ENCODE measurements around the gene ATP9A. TPM values are rescaled to one million over a fixed set of nuclear protein-coding genes. Genes with fewer than 3 reads are reported as not detected.

Gene ATP9A
- total RNA-seq, 1 experiment from 2014 or later: 12.1 TPM

GRCh38 chr20:51613580-51613979, 154.6 kb downstream of the ATP9A start:
- H2BK20ac ChIP-seq (ENCODE audit: low read depth, low read length, poor library complexity, severe bottlenecking): no peak overlapping the region
- no peak overlapping the region for H3K56ac ChIP-seq (ENCODE audit: insufficient read length, low read depth, low read length)
- H2BK120ac ChIP-seq (ENCODE audit: low read depth, low read length, poor library complexity, severe bottlenecking): no peak overlapping the region
- H2BK12ac ChIP-seq (ENCODE audit: insufficient read length, low read depth, low read length): no peak overlapping the region
- no peak overlapping the region for H3K23ac ChIP-seq (ENCODE audit: insufficient read length, low read depth, low read length)
- H3K4me1 ChIP-seq (ENCODE audit: insufficient read depth, low read length): no peaks in the 10 kb centered on the region
- WGBS (ENCODE audit: extremely low coverage, insufficient read length, low lambda C conversion rate): no CpG with 5 or more reads among the region's 6 CpGs
- no peaks in the 10 kb centered on the region for H3K9me3 Mint-ChIP-seq
- H3K27ac ChIP-seq (ENCODE audit: insufficient read length, low read depth, low read length): no peak overlapping the region
- no peak overlapping the region for H4K91ac ChIP-seq (ENCODE audit: insufficient read length, low read depth, low read length)
- no peak overlapping the region for H4K5ac ChIP-seq (ENCODE audit: insufficient read length, low read depth, low read length)
- no peak overlapping the region for H3K4me2 ChIP-seq (ENCODE audit: insufficient read depth, insufficient read length, low read length)
- H3K79me1 ChIP-seq (ENCODE audit: insufficient read depth, low read depth, low read length, poor library complexity, severe bottlenecking): no peaks in the 10 kb centered on the region
- no peak overlapping the region for H3K18ac ChIP-seq (ENCODE audit: insufficient read length, low read depth, low read length)
- H3T11ph ChIP-seq (ENCODE audit: low read length): no peak overlapping the region
- no peak overlapping the region for H2AFZ ChIP-seq (ENCODE audit: low read length)
- H2AK5ac ChIP-seq (ENCODE audit: insufficient read length, low read length): no peak overlapping the region
- H3K9me3 ChIP-seq (ENCODE audit: control insufficient read depth, low read depth, low read length): no peaks in the 10 kb centered on the region
- no peak overlapping the region for H3K4ac ChIP-seq (ENCODE audit: low read depth, low read length)
- no peaks in the 10 kb centered on the region for H3K27me3 Mint-ChIP-seq (ENCODE audit: low read depth)
- H4K8ac ChIP-seq (replicated peaks; ENCODE audit: insufficient read length, low read depth, low read length): no peak overlapping the region
- H3K79me2 ChIP-seq (ENCODE audit: insufficient read depth, low read length): no peaks in the 10 kb centered on the region
- no peak overlapping the region; a peak in 1 of 7 replicates for H3K27ac Mint-ChIP-seq
- peaks cover 3% of the 10 kb centered on the region for H3K23me2 ChIP-seq (ENCODE audit: insufficient read length, low read depth, low read length, poor library complexity, severe bottlenecking)
- no peaks in the 10 kb centered on the region for H3K27me3 ChIP-seq (ENCODE audit: insufficient read depth, low read length)
- peaks cover 0 to 5% (median 0%) of the 10 kb centered on the region in 3 experiments; a peak in 2 of 7 replicates for H3K36me3 Mint-ChIP-seq (ENCODE audit: insufficient read depth in 1 of 3, low read depth in 3 of 3)
- H3K14ac ChIP-seq (ENCODE audit: insufficient read depth, low read length): no peak overlapping the region; the same call in 1 of the 2 replicates
- H3K4me3 Mint-ChIP-seq: no peak overlapping the region
- DNase-seq: no peak
- no peaks in the 10 kb centered on the region for H4K20me1 ChIP-seq (ENCODE audit: control insufficient read depth, insufficient read depth, insufficient read length)
- H3K4me1 Mint-ChIP-seq: no peaks in the 10 kb centered on the region
- TF ChIP-seq CTCF (conservative IDR thresholded peaks at IDR 0.05): no peak
- H3K9ac ChIP-seq (ENCODE audit: extremely low read depth, insufficient read length, low read length): no peak overlapping the region
- H2BK5ac ChIP-seq (ENCODE audit: insufficient read length, low read length): no peak overlapping the region
- no peak overlapping the region for H2BK15ac ChIP-seq (ENCODE audit: low read depth, low read length)

Data from H9 (cell line).